OCI-LY1 (cell line): Measurements from ENCODE around the gene MICU1.

ENCODE experiments used
- CTCF ChIP-seq: fragments of 200-600 bp; sonication (generic), shearing (Covaris generic); IDR thresholded peaks from 2 replicates; pipeline ENCODE4 v1.5.1; 2017; ENCODE audit warnings: mild to moderate bottlenecking, antibody characterized with exemption, low read length, moderate library complexity, mixed read lengths
- EZH2 ChIP-seq: fragments of 200-600 bp; sonication (generic), shearing (Covaris generic); IDR thresholded peaks from 2 replicates; pipeline ENCODE4 v1.8.0; 2017; ENCODE audit warnings: borderline replicate concordance, mixed run types, mild to moderate bottlenecking, antibody characterized with exemption, low read length, moderate library complexity, mixed read lengths

GRCh38 chr10:72386916-72387586 is 238.8 kb downstream of the MICU1 start:
- TF ChIP-seq CTCF (no peak), EZH2 (no peak)
